8988T (cell line): ENCODE results near the gene NFATC3.

Source experiments
- DNase-seq: peaks from one replicate; pipeline ENCODE4 v3.0.0; 2011

NFATC3 gene

DNA sequence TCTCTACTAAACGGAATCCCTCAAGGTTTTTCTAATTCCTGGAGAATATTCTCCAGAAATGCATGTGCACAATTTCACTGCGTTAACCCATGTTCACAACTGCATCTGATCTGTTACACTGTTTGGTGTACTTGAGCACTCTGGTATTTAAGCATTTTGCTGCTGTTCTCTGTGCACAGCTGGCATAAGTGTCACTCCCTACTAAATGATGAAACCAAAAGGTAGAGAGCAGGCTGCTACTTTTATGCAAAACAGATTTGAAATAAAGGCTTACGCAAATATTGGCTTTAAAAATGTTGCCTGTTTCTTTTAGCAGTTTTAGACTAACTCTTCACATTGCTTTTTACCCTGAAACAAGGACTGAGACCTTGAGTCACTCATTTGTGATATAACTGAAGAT lies 109.1 kb downstream of the NFATC3 start:
- no peak for DNase-seq

DNA sequence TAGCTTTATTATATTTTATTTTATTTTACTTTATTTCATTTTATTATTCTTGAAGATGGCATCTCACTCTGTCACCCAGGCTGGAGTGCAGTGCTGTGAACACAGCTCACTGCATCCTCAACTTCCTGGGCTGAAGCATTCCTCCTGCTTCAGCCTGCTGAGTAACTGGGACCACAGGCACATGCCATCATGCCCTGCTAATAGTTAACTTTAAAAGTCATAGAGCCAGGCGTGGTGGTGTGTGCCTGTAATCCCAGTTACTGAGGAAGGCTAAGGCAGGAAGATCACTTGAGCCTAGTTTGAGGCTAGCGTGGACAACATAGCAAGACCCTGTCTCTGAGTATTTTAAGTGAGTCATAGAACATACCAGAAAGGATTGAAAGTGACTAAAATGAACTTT lies 112.1 kb downstream of the NFATC3 start:
- no peak for DNase-seq

DNA sequence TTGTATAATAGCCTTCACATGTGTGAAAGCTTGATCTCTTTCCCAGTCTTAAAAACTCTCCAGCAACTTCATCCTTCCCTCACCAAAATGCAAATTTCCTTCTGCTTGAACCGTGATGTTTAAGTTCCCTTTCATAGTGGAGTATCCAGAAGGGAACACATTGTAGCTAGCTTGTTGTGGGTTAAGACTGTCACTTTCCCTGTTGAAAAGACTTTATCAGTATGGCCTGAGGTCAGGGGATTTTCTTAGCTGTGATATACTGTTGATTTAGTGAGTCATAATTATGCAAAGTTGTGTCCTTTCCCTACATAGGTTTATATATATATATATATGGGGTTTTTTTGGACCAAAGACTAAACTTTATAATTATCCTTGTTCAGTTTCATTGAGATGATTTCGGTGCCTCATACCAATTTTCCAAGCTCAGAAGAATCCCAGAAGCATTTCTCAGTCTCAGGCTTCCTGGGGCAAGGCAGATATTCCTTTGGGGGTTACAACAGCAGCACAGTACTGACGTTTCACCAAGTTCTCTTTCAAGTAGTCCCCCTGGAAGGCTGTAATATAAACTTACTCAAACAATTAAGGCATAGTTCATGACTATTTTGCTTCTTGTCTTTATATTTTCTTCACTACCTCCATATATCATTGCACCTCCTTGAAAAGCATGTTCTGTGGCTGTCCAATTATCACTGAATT lies 115.1 kb downstream of the NFATC3 start:
- no peak for DNase-seq

DNA sequence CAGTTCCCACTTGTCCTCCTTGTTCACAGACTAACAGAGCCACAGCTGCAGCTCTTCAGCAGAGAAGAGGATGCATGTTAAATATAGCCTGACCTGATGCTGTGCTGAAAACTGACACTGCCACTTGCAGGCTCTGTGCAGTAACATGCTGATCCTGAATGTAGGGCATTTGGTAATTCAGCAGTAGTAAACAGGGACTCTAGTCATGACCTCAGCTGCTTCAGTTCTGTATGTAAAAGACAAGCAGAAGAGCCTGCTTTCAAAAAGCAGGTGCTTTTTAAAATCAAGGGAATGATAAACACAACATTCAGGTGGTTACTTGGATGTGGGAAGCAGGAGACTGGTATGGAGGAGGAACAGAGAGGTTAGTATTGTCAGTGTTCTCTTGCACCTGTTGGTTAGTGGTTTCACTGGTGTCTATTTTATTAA lies 116.9 kb downstream of the NFATC3 start:
- DNase-seq: no peak

DNA sequence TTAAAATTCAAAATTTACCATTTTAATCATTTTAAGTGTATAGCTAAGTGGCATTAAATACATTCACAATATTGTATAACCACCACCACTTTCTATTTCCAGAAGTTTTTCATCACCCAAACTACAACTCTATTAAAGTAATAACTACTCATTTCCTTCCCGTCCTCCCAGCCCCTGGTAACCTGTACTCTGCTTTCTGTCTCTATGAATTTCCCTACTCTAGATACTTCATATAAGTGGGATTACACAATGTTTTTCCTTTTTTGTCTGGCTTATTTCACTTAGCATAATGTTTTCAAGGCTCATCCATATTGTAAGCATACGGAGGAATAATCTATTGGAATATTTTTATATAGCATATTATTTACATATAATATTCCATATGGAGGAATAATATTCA lies 121.1 kb downstream of the NFATC3 start:
- DNase-seq: no peak

DNA sequence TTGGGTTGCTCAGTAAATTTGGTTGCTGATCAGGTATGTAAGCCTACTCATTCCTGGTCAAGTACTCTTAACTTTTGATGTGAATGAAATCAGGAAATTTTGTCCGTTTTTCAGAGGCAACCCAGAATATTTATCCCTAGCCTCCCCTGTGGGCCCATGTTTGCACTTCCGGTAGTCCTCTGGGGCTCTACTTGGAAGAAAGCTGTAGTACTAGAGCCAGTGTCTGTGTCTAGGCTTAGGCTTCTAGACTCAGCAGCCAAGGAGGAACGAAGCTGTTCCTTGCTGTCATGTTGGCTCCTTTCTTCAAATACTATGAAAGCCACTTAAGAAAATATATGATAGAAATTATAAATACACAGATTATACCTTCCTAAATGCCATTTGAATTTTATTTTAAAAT lies 129.6 kb downstream of the NFATC3 start:
- no peak for DNase-seq

DNA sequence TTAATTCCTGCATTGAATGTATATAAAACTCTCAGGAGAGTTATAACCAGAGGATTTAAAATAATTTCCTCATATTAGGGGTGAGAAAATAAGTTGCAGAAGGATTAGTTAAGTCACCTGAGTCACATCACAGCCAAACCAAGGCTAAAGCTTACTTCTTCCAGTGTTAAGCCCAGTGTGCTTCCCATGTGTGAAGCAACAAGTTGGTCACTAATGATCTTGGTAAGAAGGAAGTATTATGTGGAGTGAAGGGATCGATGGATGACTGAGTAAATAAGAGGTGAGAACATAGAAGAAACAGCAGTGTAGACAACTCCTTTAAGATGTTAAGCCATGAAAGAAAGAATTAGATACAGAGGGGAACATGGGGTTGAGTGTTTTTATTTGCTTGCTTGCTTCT lies 130.1 kb downstream of the NFATC3 start:
- DNase-seq: no peak

DNA sequence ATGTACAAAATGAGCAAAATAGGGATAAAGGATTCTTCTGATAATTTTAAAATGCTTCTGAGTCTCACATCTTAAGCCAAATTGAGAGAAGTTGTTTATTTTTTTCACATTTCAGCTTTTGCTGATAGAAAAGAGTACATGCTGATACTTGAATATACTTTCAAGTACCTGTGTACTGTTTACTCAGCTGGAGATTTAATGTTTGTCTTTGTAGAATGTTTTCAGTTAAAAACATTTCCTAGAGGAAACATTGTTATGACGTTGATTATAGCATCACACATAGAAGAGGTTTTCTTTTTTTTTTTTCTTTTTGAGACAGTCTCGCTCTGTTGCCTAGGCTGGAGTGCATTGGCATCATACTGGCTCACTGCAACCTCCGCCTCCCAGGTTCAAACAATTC lies 131.1 kb downstream of the NFATC3 start:
- DNase-seq: no peak

DNA sequence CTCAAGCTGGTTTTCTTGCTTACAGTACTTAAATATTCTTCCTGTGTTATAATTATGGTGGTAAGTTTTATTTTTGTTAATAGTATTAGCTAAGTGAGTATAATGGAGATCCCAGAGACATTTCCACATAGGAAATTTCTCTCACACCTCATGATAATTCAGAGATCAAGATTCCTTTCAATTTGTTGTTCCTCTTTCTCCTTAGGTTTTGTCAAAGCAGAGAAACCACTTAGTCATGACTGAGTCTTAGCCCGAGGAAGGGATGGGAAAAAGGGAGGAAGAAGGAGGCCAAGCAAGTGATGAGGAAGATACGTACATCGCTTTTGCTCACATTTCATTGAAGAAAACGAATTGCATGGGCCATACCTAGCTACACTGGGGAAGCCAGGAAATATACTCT lies 132.3 kb downstream of the NFATC3 start:
- no peak for DNase-seq

DNA sequence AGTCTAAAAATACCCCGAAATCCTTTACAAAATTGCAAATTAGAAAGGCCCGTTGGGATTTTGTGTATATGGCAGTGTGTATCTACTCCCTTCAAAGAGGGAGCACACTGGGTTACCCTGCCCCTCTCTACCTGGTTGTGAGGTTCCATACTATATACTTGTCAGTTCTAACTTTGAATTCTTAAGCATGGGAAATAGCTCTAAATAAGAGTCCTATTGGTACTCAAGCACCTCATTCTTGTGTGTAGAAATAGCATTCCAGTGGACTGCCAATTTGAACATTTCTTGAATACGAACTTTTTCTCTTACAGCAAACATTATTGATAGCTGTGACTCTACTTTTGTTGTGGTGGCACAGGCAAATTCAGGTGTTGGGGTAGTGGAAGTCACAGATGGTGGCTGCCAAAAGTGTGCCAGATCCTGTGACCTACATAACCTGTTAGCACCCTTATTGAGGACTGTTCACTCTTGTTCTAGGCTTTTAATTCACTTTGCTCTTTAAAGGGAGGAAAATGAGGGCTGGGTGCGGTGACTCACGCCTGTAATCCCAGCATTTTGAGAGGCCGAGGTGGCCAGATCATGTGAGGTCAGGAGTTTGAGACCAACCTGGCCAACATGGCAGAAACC lies 134.7 kb downstream of the NFATC3 start:
- DNase-seq: no peak

DNA sequence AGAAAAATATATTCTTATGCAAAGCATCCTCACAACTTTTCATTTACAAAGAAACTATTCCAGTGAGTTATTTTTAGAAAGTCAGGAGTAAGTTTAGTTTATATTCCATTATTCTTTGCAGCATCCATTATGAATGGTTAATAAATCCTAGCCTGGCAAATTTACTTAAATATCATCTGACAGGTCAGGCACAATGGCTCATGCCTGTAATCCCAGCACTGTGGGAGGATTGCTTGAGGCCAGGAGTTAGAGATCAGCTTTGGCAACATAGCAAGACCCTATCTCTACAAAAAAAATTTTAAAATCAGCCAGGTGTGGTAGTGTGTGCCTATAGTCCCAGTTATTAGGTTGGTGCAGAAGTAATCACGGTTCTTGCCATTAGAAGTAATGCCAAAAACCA lies 137.9 kb downstream of the NFATC3 start:
- no peak for DNase-seq

DNA sequence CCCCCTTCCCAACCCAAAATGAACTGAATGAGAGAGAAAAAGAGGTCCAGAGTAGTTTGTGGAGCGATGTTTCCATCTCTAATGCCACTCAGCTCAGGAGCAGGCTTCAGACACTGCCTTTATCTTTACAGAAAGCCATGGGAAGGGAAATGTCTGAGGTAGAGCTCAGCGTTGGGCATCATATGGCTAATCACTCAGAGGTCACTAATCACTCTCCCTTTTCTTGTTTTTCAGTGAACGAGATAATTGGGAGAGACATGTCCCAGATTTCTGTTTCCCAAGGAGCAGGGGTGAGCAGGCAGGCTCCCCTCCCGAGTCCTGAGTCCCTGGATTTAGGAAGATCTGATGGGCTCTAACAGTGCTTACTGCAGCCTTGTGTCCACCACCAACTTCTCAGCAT lies 140.9 kb downstream of the NFATC3 start:
- no peak for DNase-seq

DNA sequence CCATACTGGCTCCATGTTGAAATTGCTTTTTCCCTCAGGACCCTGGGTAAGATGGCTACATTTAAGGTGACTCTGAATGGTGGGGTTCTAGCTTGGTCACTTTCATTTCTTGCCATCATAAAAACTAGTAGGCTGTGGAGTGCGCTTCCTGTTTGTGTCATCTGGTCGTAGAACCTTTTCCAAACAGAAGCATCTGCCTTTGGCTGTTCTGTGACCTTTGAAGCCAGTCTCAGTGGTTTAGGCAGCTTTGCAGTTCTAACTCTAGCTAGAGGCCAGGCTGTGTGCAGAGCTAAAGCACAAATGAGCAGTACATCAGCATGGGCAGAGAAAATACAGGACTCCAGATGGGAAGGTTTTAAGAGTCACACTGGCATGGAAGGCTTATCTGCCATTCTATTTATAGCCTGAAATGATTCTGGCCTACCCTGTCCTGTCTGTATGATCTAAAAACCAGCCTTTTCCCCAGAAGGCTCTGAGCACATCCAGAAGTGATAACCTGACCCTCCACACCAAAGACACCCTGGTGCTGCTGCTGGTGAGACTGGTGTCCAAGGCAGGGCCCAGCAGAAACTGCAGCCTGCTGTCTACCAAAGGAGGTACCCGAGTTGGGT lies 142.1 kb downstream of the NFATC3 start:
- no peak for DNase-seq

DNA sequence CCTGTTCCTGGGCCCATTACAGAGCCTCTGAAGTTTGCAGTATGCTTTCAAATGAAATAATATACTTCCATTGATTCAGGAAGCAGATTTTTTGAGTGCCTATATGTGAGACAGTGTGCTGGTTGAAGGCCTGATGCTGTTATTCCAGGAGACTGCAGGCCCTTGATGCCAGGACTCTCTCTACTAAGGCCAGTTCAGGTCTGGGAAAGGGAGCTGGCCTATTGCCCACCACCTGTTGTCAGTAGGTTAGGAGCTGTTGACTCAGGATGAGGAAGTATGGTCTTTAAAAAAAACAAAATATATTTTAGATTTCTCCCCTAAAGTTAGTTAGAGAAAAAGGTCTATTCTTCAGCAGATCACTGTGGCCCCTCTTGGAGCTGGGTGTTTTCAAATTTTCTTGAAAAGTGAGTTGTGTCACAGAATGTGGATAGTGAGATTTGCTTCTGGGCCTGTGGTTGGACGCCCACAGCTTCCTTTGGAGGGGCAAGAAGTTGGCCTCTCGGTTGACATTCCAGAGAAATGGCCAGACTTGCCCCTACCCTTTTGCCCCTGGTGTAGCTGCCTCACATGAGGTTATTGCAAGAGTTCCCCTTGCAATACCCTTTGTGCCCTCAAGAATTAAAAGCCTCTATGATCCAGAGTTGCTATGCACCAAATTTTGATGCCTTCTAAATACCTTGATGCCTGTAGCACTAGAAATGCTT lies 142.8 kb downstream of the NFATC3 start:
- DNase-seq: no peak

DNA sequence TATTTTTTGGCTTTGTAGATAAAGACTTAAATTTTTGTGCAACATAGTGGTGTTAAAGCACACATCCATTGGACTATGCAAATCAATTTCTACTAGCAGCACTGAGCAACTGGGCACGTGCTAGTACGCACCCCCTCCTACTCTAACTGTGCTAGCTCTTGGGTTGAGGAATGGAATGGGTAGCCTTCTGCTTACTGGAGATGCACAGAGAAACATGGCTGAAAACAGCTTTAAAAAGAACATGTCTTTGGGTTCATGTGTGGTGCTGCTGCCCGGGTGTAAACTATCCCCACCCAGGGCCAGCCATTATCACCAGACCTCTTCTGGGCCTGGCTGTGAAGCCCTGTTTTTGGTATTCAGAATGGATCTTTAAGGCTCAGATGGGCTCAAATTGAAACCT lies 143.5 kb downstream of the NFATC3 start:
- no peak for DNase-seq

DNA sequence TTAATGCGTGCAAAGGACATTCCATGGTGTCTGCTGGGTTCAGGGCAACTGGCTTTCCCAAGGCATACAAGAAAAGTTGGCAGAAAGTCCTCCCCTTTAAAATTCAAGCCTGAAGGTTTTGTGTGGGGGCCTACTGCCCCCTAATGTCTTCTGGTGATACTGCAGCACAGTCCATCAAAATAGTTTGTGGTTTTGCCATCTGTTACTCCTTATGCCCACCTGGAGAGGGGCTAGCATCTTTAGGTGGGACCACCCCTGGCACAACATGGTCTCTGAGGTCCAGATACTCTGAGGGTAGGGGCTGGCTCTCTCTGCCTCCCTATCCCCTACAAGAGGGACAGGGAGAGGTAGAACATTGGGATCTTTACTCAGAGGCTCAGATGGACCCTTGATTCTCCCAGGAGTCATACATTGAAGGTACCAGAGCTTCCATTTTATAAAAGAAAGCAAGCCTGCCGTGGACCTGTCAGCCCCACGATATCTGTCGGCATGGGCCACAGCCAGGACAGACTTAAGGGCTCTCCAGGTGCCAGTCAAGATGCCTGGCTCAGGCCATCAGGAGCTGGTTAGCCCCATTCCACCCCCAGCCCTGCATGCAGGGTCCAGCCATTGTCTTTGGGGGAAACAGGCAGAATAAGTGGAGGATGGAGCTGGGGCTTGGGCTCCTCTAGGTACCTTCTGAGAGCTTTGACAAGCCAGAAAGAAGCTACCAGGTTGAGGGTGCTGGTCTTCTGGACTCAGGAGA lies 144.4 kb downstream of the NFATC3 start:
- DNase-seq: no peak

DNA sequence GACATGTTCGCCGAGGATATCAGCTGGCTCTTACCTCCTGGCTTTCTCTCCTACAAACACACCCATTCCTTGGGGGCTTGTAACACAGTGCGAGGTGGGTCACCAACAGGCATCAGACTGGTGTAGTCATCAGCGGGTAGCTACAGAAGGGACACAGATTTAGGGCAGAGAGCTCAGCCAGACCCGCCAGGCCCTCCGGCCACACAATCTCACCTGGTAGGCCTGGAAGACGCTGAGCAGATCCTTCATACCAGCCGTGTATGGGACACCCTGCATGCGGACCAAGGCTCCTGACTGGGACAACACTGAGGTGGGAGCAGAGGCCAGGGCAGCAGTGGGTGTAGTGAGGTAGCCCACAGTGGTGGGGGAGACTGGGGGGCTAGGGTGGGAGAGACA lies 145.0 kb downstream of the NFATC3 start:
- no peak for DNase-seq

DNA sequence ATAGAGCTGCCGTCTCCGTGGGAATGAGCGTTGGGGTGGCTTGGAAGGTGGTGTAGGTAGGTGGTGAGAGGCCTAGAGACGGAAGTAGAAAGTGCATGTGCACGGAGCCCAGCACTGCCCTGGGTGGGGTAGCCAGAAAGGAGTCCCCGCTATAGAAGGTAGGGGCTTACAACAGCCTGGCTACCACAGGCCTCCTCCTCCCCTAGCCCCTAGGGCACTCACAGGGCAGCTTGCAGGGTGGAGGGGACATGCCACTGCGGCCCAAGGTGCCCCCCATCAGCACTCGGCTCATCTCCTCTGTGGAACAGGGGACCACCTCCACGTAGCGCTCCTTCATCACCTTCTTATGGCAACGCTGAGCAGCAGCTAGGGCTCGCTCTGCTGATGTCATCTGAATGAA lies 145.8 kb downstream of the NFATC3 start:
- DNase-seq: no peak

DNA sequence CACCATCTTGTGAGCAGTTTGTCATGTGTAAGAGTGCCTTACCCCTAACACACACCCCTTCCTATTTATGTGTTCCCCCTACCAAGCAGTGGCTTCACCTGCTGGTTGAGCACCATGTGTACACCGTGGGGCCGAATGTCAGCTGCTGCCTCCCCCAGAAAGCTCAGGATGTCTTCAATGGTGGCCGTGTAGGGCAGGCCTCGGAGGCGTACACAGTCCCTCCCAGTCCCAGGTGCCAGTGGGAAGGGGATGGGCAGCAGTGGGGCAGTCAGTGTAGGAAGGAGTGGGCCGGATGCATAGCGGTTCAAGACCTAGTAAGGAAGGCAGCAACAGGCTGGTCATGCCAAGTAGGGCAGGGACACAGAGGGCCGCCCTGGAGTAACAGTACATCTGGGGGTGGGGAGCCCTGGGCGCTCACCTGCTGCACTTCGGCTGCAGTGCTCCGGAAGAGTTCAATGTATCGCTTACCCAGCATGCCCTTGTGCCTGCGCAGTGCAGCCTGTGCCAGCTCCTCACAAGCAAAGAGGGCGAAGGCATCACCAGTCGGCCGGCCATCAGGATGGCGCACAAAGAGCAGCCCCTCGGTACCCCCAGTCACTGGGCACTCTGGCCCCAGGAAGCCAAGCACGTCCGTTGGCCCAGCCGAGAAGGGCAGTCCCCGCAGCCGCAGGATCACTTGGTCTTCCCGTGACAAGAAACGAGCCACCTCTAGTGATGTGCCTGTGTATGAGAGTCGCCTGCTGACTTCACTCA lies 146.4 kb downstream of the NFATC3 start:
- DNase-seq: no peak

DNA sequence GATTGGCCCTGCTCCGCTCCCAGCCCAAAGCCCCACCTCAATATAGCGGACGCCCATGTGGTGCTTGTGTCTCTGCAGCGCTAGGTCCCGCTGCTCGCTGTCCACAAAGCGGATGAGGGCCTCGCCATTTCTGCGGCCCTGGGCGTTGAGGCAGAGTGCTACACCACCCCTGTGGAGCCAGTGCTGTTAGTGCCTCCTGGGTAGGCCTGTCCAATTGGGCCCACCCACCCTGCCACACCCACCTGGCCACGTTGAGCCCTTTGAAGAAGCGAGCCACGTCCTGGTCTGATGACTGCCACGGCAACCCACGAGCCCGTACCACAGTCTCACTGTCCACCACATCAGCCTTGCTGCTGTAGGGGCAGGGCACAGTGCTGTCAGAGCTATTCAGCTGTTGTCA lies 147.2 kb downstream of the NFATC3 start:
- no peak for DNase-seq

DNA sequence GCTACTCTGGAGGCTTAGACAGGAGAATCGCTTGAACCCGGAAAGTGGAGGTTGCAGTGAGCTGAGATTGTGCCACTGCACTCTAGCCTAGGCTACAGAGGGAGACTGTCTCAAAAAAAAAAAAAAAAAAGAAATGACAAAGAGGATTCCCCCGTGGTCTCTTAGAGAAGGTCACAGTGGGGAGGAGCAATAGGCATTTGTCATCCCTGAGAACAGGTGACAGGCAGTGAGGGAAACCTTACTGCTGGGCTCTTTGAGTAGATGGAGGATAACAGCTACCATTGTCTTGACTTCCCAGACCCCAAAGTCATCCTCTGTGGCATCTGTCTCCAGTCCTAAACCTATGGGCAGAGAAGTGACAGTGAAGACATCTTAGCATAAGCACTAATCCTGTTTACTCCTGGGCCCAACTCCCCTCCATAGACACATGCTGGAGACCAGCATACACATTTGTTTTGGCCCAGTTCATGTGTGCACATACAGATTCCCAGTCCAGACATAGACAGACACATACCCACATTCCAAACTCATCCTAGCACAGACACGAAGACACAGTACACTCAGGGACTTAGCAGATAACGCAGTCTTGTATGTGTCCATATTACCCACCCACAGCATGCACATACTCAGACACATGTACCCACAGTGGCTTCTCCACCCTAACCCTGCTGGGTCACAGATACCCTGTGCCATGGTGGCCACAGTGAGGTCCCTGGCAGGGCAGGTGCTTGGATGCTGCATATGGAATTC lies 148.1 kb downstream of the NFATC3 start:
- DNase-seq: no peak

DNA sequence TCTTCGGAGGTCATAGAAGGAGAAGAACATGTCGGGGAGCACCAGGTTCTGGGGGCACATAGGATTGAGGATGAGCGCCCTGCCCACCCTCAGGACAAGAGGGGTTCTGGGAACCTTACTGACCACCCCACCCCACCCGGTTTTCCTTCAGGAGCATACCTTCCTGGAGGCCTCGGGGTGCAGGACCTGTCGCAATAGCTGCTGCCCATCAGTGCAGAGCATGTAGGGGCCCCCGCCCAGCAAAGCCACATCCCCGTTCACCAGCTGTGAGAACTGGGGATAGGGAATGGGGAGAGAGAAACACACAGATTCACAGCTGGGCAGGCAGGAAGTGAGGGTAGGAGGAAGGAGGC lies 148.6 kb downstream of the NFATC3 start:
- no peak for DNase-seq
